ENCODE measurements around the gene CORO1A. TPM values are rescaled to one million over a fixed set of nuclear protein-coding genes. Genes with fewer than 3 reads are reported as not detected.

CORO1A gene
- total RNA-seq = 0.79 and 1.5 TPM in 2 replicates

- no peaks in the 10 kb centered on the region for H3K27me3 ChIP-seq (ENCODE audit: control insufficient read depth, insufficient read depth, low read length)
- peak within 1 kb of the TSS; percentile 48 for H3K4me3 ChIP-seq (ENCODE audit: low read depth, low read length)
- FAIRE-seq (no peak), DNase-seq (ENCODE audit: low read depth) (peak; percentile 67)
- H3K36me3 ChIP-seq (ENCODE audit: control insufficient read depth, insufficient read depth, low read length) = no peaks in the 10 kb centered on the region
- TF ChIP-seq, protein P1, sequence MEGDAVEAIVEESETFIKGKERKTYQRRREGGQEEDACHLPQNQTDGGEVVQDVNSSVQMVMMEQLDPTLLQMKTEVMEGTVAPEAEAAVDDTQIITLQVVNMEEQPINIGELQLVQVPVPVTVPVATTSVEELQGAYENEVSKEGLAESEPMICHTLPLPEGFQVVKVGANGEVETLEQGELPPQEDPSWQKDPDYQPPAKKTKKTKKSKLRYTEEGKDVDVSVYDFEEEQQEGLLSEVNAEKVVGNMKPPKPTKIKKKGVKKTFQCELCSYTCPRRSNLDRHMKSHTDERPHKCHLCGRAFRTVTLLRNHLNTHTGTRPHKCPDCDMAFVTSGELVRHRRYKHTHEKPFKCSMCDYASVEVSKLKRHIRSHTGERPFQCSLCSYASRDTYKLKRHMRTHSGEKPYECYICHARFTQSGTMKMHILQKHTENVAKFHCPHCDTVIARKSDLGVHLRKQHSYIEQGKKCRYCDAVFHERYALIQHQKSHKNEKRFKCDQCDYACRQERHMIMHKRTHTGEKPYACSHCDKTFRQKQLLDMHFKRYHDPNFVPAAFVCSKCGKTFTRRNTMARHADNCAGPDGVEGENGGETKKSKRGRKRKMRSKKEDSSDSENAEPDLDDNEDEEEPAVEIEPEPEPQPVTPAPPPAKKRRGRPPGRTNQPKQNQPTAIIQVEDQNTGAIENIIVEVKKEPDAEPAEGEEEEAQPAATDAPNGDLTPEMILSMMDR (IDR thresholded peaks at IDR 0.05; ENCODE audit: insufficient read depth, low read length, severe bottlenecking) = no peak
Measured at GRCh38 chr16:30183233-30184095, at the start of gene CORO1A. Gene CORO1A, plus strand, starts transcription at chr16:30183602. Its CDS starts 1,608 bp downstream, at chr16:30185210.

- Histone ChIP-seq H3K4me3 (ENCODE audit: low read depth, low read length) (no peak overlapping the region), H3K27me3 (ENCODE audit: control insufficient read depth, insufficient read depth, low read length) (no peaks in the 10 kb centered on the region), H3K36me3 (ENCODE audit: control insufficient read depth, insufficient read depth, low read length) (no peaks in the 10 kb centered on the region)
- FAIRE-seq (no peak), DNase-seq (ENCODE audit: low read depth) (no peak)
- TF ChIP-seq, protein P1 (IDR thresholded peaks at IDR 0.05; ENCODE audit: insufficient read depth, low read length, severe bottlenecking) = no peak
Measured at GRCh38 chr16:30136971-30137605, 46.3 kb upstream of the CORO1A start.

- DNase-seq (ENCODE audit: low read depth) (no peak), FAIRE-seq (no peak)
- Histone ChIP-seq H3K4me3 (ENCODE audit: low read depth, low read length) (no peak overlapping the region), H3K27me3 (ENCODE audit: control insufficient read depth, insufficient read depth, low read length) (no peaks in the 10 kb centered on the region), H3K36me3 (ENCODE audit: control insufficient read depth, insufficient read depth, low read length) (no peaks in the 10 kb centered on the region)
- TF ChIP-seq, protein P1 (IDR thresholded peaks at IDR 0.05; ENCODE audit: insufficient read depth, low read length, severe bottlenecking) = no peak
Measured at GRCh38 chr16:30137897-30138296, 45.5 kb upstream of the CORO1A start.

DNA sequence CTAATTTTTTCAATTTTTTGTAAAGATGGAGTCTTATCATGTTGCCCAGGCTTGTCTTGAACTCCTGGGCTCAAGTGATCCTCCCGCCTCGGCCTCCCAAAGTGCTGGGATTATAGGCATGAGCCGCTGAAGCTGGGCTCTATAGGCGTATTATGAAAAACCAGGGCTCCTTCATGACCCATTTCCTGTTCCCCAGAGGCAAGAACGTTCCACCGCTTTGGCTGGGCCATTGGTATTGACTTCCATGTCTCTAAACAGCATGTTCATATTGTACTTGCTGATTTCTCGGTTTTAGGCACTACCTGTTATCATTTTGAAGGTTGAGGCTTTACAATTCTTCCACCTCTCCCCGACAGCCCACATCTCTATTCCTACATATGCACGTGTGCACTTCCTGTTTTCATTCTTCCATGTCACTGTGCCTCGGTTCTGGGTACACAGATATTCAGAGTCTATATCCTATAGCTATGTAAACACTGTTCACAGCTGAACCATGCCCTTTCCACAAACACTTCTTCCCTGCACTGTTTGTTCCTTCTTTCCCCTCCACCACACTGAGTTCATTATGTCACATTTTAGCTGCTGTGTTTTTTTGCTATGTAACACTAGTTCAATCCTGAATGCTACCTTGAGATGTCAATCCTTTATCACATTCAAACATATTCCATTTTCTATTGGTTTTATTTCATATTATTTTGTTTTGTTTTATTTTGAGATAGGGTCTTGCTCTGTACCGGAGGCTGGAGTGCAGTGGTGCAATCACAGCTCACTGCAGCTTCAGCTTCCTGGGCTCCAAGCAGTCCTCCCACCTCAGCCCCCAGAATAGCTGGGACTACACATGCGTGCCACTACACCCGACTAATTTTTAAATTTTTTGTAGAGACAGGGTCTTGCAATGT, 43.6 kb upstream of the CORO1A start:
- no peaks in the 10 kb centered on the region for H3K27me3 ChIP-seq (ENCODE audit: control insufficient read depth, insufficient read depth, low read length)
- TF ChIP-seq, protein P1 (IDR thresholded peaks at IDR 0.05; ENCODE audit: insufficient read depth, low read length, severe bottlenecking) = no peak
- FAIRE-seq = no peak
- no peak overlapping the region for H3K4me3 ChIP-seq (ENCODE audit: low read depth, low read length)
- no peak for DNase-seq (ENCODE audit: low read depth)
- no peaks in the 10 kb centered on the region for H3K36me3 ChIP-seq (ENCODE audit: control insufficient read depth, insufficient read depth, low read length)

DNA sequence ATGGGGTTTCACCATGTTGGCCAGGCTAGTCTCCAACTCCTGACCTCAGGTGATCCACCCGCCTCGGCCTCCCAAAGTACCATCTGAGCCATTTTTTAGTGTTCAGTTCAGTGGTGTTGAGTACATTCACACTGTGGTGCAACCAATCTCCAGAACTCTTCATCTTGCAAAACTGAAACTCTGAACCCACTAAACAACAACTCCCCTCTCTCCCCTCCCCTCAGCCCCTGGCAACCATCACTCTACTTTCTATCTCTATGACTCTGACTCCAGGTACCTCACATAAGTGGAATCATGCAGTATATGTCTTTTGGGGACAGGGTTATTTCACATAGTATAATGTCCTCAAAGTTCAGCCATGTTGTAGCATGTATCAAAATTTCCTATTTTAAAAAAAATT, 41.7 kb upstream of the CORO1A start:
- Histone ChIP-seq H3K36me3 (ENCODE audit: control insufficient read depth, insufficient read depth, low read length) (no peaks in the 10 kb centered on the region), H3K4me3 (ENCODE audit: low read depth, low read length) (no peak overlapping the region), H3K27me3 (ENCODE audit: control insufficient read depth, insufficient read depth, low read length) (no peaks in the 10 kb centered on the region)
- DNase-seq (ENCODE audit: low read depth) (no peak), FAIRE-seq (no peak)
- TF ChIP-seq, protein P1 (IDR thresholded peaks at IDR 0.05; ENCODE audit: insufficient read depth, low read length, severe bottlenecking) = no peak

All from bronchial epithelial cell (primary cell).